ENCODE results near the gene SEMA5B. TPM values are rescaled to one million over a fixed set of nuclear protein-coding genes. Genes with fewer than 3 reads are reported as not detected.
A peak's percentile ranks its signal among the peaks of the same experiment; 100 is the strongest.

SEMA5B gene
- total RNA-seq, 1 experiment from 2014 or later = 1.0 TPM

- Histone ChIP-seq H3K9me3 (no peaks in the 10 kb centered on the region), H3K36me3 (ENCODE audit: control insufficient read depth, insufficient read depth, low read length) (no peaks in the 10 kb centered on the region), H3K4me1 (0 out of 2 replicates have a peak, but pooled peaks cover 5% of the 10 kb centered on the region), H3K4me3 (ENCODE audit: low read depth, low read length) (no peak overlapping the region), H3K27me3 (replicated peaks; ENCODE audit: control insufficient read depth, insufficient read depth, low read length) (no peaks in the 10 kb centered on the region)
- no peak for TF ChIP-seq CTCF (IDR thresholded peaks at IDR 0.05; ENCODE audit: insufficient read depth in 1 of 2, low read depth in 1 of 2, low read length in 1 of 2, severe bottlenecking in 1 of 2, unreplicated experiment in 1 of 2)
- POLR2A ChIA-PET = no interaction called here
- Mint-ChIP-seq H3K36me3 (ENCODE audit: insufficient read depth, unreplicated experiment) (no peaks in the 10 kb centered on the region), H3K27ac (ENCODE audit: unreplicated experiment) (no peak overlapping the region), H3K4me1 (ENCODE audit: low read depth, unreplicated experiment) (peaks cover 6% of the 10 kb centered on the region), H3K9me3 (ENCODE audit: unreplicated experiment) (no peaks in the 10 kb centered on the region), H3K27me3 (ENCODE audit: insufficient read depth, unreplicated experiment) (no peaks in the 10 kb centered on the region), H3K4me3 (ENCODE audit: unreplicated experiment) (no peak overlapping the region)
- intact Hi-C loops (cut with micrococcal nuclease; ENCODE audit: unreplicated experiment) = no loop called here
- peak in 1 of 2 experiments; percentile 23 for DNase-seq
- CTCF ChIA-PET = no interaction called here
- BruUV-seq (replicated peaks) = no TSS peak
These were observed 108.8 kb downstream of the SEMA5B start for GRCh38 chr3:122918576-122919290.

GRCh38 chr3:122917412-122917811 is 110.2 kb downstream of the SEMA5B start:
- Histone ChIP-seq H3K4me1 (0 out of 2 replicates have a peak, but pooled peaks cover 5% of the 10 kb centered on the region), H3K4me3 (ENCODE audit: low read depth, low read length) (no peak overlapping the region), H3K36me3 (ENCODE audit: control insufficient read depth, insufficient read depth, low read length) (no peaks in the 10 kb centered on the region), H3K9me3 (no peaks in the 10 kb centered on the region), H3K27me3 (replicated peaks; ENCODE audit: control insufficient read depth, insufficient read depth, low read length) (no peaks in the 10 kb centered on the region)
- no peaks in the 10 kb centered on the region for H3K9me3 Mint-ChIP-seq (ENCODE audit: unreplicated experiment)
- intact Hi-C loops (cut with micrococcal nuclease; ENCODE audit: unreplicated experiment) = no loop called here
- H3K27me3 Mint-ChIP-seq (ENCODE audit: insufficient read depth, unreplicated experiment) = no peaks in the 10 kb centered on the region
- no TSS peak for BruUV-seq (replicated peaks)
- H3K4me3 Mint-ChIP-seq (ENCODE audit: unreplicated experiment) = no peak overlapping the region
- no peak overlapping the region for H3K27ac Mint-ChIP-seq (ENCODE audit: unreplicated experiment)
- DNase-seq = no peak
- no peaks in the 10 kb centered on the region for H3K36me3 Mint-ChIP-seq (ENCODE audit: insufficient read depth, unreplicated experiment)
- H3K4me1 Mint-ChIP-seq (ENCODE audit: low read depth, unreplicated experiment) = peaks cover 6% of the 10 kb centered on the region
- ChIA-PET POLR2A (interaction anchor here (0.7 kb wide), 1 partner anchor 284 kb away, joined by 3 read pairs; the partner anchor contains the start of gene SEC22A), CTCF (no interaction called here)
- no peak for TF ChIP-seq CTCF (IDR thresholded peaks at IDR 0.05; ENCODE audit: insufficient read depth in 1 of 2, low read depth in 1 of 2, low read length in 1 of 2, severe bottlenecking in 1 of 2, unreplicated experiment in 1 of 2)

- Mint-ChIP-seq H3K9me3 (ENCODE audit: unreplicated experiment) (no peaks in the 10 kb centered on the region), H3K36me3 (ENCODE audit: insufficient read depth, unreplicated experiment) (no peaks in the 10 kb centered on the region), H3K27me3 (ENCODE audit: insufficient read depth, unreplicated experiment) (no peaks in the 10 kb centered on the region), H3K27ac (ENCODE audit: unreplicated experiment) (no peak overlapping the region), H3K4me1 (ENCODE audit: low read depth, unreplicated experiment) (peaks cover 6% of the 10 kb centered on the region), H3K4me3 (ENCODE audit: unreplicated experiment) (no peak overlapping the region)
- POLR2A ChIA-PET = no interaction called here
- intact Hi-C loops (cut with micrococcal nuclease; ENCODE audit: unreplicated experiment) = no loop called here
- DNase-seq = no peak
- BruUV-seq (replicated peaks) = no TSS peak
- H3K4me1 ChIP-seq = 0 out of 2 replicates have a peak, but pooled peaks cover 5% of the 10 kb centered on the region
- no peaks in the 10 kb centered on the region for H3K27me3 ChIP-seq (replicated peaks; ENCODE audit: control insufficient read depth, insufficient read depth, low read length)
- no peaks in the 10 kb centered on the region for H3K9me3 ChIP-seq
- TF ChIP-seq CTCF (IDR thresholded peaks at IDR 0.05; ENCODE audit: insufficient read depth in 1 of 2, low read depth in 1 of 2, low read length in 1 of 2, severe bottlenecking in 1 of 2, unreplicated experiment in 1 of 2) = no peak
- H3K4me3 ChIP-seq (ENCODE audit: low read depth, low read length) = no peak overlapping the region
- no peaks in the 10 kb centered on the region for H3K36me3 ChIP-seq (ENCODE audit: control insufficient read depth, insufficient read depth, low read length)
- CTCF ChIA-PET = no interaction called here
These were observed 111.0 kb downstream of the SEMA5B start for GRCh38 chr3:122916580-122916979.

Data from Caco-2 (cell line).